ENCODE results near the gene IDI2.

The IDI2 gene

GRCh38 chr10:972763-973162 is 52.9 kb downstream of the IDI2 start:
- H3K4me1 ChIP-seq (ENCODE audit: control insufficient read depth, low read length), result 0 out of 2 replicates have a peak, but pooled peaks cover 4% of the 10 kb centered on the region
- H3K4me2 ChIP-seq (ENCODE audit: low read length), result no peak overlapping the region
- H3K79me2 ChIP-seq (ENCODE audit: control insufficient read depth, low read length), result no peaks in the 10 kb centered on the region
- H3K27ac ChIP-seq (ENCODE audit: low read depth, low read length), result no peak overlapping the region
- no peaks in the 10 kb centered on the region for H3F3A ChIP-seq (ENCODE audit: control insufficient read depth, insufficient read depth)
- peaks cover 1% of the 10 kb centered on the region; the same call in 1 of the 2 replicates for H3K9me3 ChIP-seq (ENCODE audit: control insufficient read depth, insufficient read depth, low read length)
- H3K27me3 ChIP-seq (ENCODE audit: control insufficient read depth, low read length), result peaks cover 21% of the 10 kb centered on the region
- no peaks in the 10 kb centered on the region for H3K9me2 ChIP-seq (replicated peaks; ENCODE audit: control insufficient read depth, low read length)
- no peaks in the 10 kb centered on the region for H3K36me3 ChIP-seq (ENCODE audit: control insufficient read depth, low read length)
- TF ChIP-seq EZH2phosphoT487 (IDR thresholded peaks at IDR 0.05; ENCODE audit: borderline replicate concordance, low read length) (no peak), CTCF (IDR thresholded peaks at IDR 0.05; ENCODE audit: low read depth, low read length, poor library complexity, severe bottlenecking) (no peak)
- no peak overlapping the region for H3K4me3 ChIP-seq (ENCODE audit: low read length)
- no peaks in the 10 kb centered on the region for H4K20me1 ChIP-seq (ENCODE audit: control insufficient read depth, insufficient read depth, low read depth, low read length)

- Histone ChIP-seq H3K9me3 (ENCODE audit: control insufficient read depth, insufficient read depth, low read length) (no peaks in the 10 kb centered on the region), H3K27ac (ENCODE audit: low read depth, low read length) (no peak overlapping the region), H4K20me1 (ENCODE audit: control insufficient read depth, insufficient read depth, low read depth, low read length) (no peaks in the 10 kb centered on the region), H3K36me3 (ENCODE audit: control insufficient read depth, low read length) (no peaks in the 10 kb centered on the region), H3K4me3 (ENCODE audit: low read length) (no peak overlapping the region), H3F3A (ENCODE audit: control insufficient read depth, insufficient read depth) (no peaks in the 10 kb centered on the region), H3K4me1 (ENCODE audit: control insufficient read depth, low read length) (0 out of 2 replicates have a peak, but pooled peaks cover 4% of the 10 kb centered on the region), H3K4me2 (ENCODE audit: low read length) (no peak overlapping the region), H3K9me2 (replicated peaks; ENCODE audit: control insufficient read depth, low read length) (no peaks in the 10 kb centered on the region), H3K79me2 (ENCODE audit: control insufficient read depth, low read length) (no peaks in the 10 kb centered on the region), H3K27me3 (ENCODE audit: control insufficient read depth, low read length) (peaks cover 21% of the 10 kb centered on the region)
- TF ChIP-seq EZH2phosphoT487 (IDR thresholded peaks at IDR 0.05; ENCODE audit: borderline replicate concordance, low read length) (no peak), CTCF (IDR thresholded peaks at IDR 0.05; ENCODE audit: low read depth, low read length, poor library complexity, severe bottlenecking) (no peak)
Measured at GRCh38 chr10:971613-972012, 54.0 kb downstream of the IDI2 start.

GRCh38 chr10:971150-971542 is 54.5 kb downstream of the IDI2 start:
- H3F3A ChIP-seq (ENCODE audit: control insufficient read depth, insufficient read depth), result no peaks in the 10 kb centered on the region
- H4K20me1 ChIP-seq (ENCODE audit: control insufficient read depth, insufficient read depth, low read depth, low read length), result no peaks in the 10 kb centered on the region
- no peaks in the 10 kb centered on the region for H3K36me3 ChIP-seq (ENCODE audit: control insufficient read depth, low read length)
- no peak overlapping the region for H3K27ac ChIP-seq (ENCODE audit: low read depth, low read length)
- H3K4me2 ChIP-seq (ENCODE audit: low read length), result no peak overlapping the region
- H3K27me3 ChIP-seq (ENCODE audit: control insufficient read depth, low read length), result peaks cover 21% of the 10 kb centered on the region
- H3K4me3 ChIP-seq (ENCODE audit: low read length), result no peak overlapping the region
- 0 out of 2 replicates have a peak, but pooled peaks cover 4% of the 10 kb centered on the region for H3K4me1 ChIP-seq (ENCODE audit: control insufficient read depth, low read length)
- H3K9me2 ChIP-seq (replicated peaks; ENCODE audit: control insufficient read depth, low read length), result no peaks in the 10 kb centered on the region
- no peak for TF ChIP-seq EZH2phosphoT487 (IDR thresholded peaks at IDR 0.05; ENCODE audit: borderline replicate concordance, low read length)
- TF ChIP-seq CTCF (IDR thresholded peaks at IDR 0.05; ENCODE audit: low read depth, low read length, poor library complexity, severe bottlenecking), result no peak
- no peaks in the 10 kb centered on the region for H3K79me2 ChIP-seq (ENCODE audit: control insufficient read depth, low read length)
- H3K9me3 ChIP-seq (ENCODE audit: control insufficient read depth, insufficient read depth, low read length), result no peaks in the 10 kb centered on the region
